PFSK-1 (cell line): ENCODE measurements around the gene TAGLN.

ENCODE experiments used
- FOXP2 ChIP-seq: optimal IDR thresholded peaks from 2 replicates; pipeline ENCODE3; 2011; ENCODE audit warnings: borderline replicate concordance, control low read depth, inconsistent platforms; ENCODE audit not compliant: insufficient read depth; ENCODE audit errors: extremely low read length, extremely low read depth
- POLR2AphosphoS5 ChIP-seq: IDR thresholded peaks from 2 replicates; pipeline ENCODE4 v1.6.1; 2012; ENCODE audit warnings: low read depth, mild to moderate bottlenecking, control low read depth, low read length, moderate library complexity
- SIN3A ChIP-seq: IDR thresholded peaks from 2 replicates; pipeline ENCODE4 v1.6.1; 2012; ENCODE audit warnings: mild to moderate bottlenecking, low read length, moderate library complexity, borderline replicate concordance; ENCODE audit not compliant: insufficient read depth
- TAF1 ChIP-seq: IDR thresholded peaks from 2 replicates; pipeline ENCODE4 v1.6.1; 2012; ENCODE audit warnings: low read length, control low read depth, borderline replicate concordance; ENCODE audit not compliant: insufficient read depth
- TF ChIP-seq, protein P1 (sequence below), 2 experiments: IDR thresholded peaks; 2 replicates each; pipeline versions ENCODE4 v1.6.1 to v1.8.0; 2011 to 2012; ENCODE audit warnings: low read depth in 2 of 2, low read length in 2 of 2, control low read depth in 1 of 2, inconsistent platforms in 1 of 2, mild to moderate bottlenecking in 1 of 2, moderate library complexity in 1 of 2; ENCODE audit not compliant: insufficient read depth in 1 of 2

Gene TAGLN

DNA sequence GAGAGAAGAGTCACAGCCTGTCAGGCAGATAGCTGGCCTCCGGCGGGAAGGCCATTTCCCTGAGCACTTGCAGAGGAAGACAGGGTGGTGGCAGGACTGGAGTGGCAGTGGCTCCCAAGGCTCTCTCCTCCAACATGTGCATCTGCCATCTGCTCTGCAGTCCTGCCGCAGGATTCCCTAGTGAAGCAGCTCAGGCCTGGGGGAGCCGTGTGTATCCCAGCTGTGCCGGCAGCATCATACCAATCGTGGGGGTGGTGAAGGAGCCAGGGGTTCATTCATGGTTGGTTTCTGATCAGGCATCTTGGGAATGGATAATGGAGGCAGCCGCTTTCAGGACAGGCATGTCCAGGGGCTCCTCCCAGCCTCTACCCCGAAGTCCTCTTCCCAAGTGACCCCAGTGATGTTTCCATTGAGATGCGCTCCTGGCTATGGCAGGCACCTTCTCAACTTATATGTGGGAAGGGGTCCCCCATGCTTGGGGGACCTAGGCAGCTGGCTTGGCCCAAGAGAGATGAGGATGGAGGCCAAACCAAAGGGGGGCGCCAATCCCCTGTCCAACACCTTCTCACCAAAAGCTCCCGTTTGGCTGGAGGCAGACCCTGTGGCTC is 6.1 kb downstream of the TAGLN start:
- TF ChIP-seq FOXP2 (no peak), POLR2AphosphoS5 (no peak), SIN3A (no peak), TAF1 (no peak)
- TF ChIP-seq, protein P1, sequence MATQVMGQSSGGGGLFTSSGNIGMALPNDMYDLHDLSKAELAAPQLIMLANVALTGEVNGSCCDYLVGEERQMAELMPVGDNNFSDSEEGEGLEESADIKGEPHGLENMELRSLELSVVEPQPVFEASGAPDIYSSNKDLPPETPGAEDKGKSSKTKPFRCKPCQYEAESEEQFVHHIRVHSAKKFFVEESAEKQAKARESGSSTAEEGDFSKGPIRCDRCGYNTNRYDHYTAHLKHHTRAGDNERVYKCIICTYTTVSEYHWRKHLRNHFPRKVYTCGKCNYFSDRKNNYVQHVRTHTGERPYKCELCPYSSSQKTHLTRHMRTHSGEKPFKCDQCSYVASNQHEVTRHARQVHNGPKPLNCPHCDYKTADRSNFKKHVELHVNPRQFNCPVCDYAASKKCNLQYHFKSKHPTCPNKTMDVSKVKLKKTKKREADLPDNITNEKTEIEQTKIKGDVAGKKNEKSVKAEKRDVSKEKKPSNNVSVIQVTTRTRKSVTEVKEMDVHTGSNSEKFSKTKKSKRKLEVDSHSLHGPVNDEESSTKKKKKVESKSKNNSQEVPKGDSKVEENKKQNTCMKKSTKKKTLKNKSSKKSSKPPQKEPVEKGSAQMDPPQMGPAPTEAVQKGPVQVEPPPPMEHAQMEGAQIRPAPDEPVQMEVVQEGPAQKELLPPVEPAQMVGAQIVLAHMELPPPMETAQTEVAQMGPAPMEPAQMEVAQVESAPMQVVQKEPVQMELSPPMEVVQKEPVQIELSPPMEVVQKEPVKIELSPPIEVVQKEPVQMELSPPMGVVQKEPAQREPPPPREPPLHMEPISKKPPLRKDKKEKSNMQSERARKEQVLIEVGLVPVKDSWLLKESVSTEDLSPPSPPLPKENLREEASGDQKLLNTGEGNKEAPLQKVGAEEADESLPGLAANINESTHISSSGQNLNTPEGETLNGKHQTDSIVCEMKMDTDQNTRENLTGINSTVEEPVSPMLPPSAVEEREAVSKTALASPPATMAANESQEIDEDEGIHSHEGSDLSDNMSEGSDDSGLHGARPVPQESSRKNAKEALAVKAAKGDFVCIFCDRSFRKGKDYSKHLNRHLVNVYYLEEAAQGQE (IDR thresholded peaks at IDR 0.05; ENCODE audit: insufficient read depth in 1 of 2, low read depth in 2 of 2, low read length in 2 of 2): no peak

DNA sequence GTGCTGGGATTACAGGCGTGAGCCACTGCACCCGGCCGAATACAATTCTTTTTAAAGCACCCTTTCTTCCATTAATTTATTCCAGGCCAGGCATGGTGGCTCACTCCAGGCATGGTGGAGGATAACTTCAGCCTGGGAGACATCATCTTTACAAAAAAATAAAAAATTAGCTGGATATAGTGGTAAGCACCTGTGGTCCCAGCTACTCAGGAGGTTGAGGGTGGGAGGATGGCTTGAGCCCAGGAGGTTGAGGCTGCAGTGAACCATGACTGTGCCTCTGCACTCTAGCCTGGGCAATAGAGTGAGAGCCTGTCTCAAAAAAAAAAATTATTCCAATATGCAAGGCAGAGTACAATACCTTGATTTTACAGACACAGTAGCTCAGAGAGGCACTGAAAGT is 11.4 kb downstream of the TAGLN start:
- TF ChIP-seq, protein P1 (IDR thresholded peaks at IDR 0.05; ENCODE audit: insufficient read depth in 1 of 2, low read depth in 2 of 2, low read length in 2 of 2): no peak
- no peak for TF ChIP-seq POLR2AphosphoS5
- TF ChIP-seq TAF1: no peak
- no peak for TF ChIP-seq SIN3A
- no peak for TF ChIP-seq FOXP2

DNA sequence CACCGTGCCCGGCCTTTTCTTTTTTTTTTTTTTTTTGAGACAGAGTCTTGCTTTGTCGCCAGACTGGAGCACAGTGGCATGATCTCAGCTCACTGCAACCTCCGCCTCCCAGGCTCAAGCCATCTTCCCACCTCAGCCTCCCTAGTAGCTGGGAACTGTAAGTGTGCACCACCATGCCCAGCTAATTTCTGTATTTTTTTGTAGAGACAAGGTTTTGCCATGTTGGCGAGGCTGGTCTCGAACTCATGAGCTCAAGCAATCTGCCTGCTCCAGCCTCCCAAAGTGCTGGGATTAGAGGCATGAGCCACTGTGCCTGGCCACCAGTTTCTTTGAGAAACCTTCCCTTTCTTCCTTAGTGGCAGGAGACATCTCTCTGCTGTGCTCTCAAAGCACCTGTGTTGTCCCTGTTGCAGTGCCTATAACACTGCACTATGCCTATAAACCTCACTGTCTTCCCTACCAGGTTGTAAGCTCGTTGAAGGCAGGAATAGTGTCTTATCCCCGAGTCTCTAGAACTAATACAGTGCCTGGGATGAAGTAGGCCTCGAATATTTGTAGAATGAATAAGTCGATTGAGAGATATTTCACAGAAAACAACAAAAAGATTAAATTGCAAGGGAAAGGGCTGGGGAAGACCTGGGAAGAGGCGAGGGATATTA is 13.7 kb downstream of the TAGLN start:
- TF ChIP-seq POLR2AphosphoS5: no peak
- TF ChIP-seq, protein P1 (IDR thresholded peaks at IDR 0.05; ENCODE audit: insufficient read depth in 1 of 2, low read depth in 2 of 2, low read length in 2 of 2): no peak
- TF ChIP-seq SIN3A: no peak
- TF ChIP-seq TAF1: no peak
- no peak for TF ChIP-seq FOXP2

DNA sequence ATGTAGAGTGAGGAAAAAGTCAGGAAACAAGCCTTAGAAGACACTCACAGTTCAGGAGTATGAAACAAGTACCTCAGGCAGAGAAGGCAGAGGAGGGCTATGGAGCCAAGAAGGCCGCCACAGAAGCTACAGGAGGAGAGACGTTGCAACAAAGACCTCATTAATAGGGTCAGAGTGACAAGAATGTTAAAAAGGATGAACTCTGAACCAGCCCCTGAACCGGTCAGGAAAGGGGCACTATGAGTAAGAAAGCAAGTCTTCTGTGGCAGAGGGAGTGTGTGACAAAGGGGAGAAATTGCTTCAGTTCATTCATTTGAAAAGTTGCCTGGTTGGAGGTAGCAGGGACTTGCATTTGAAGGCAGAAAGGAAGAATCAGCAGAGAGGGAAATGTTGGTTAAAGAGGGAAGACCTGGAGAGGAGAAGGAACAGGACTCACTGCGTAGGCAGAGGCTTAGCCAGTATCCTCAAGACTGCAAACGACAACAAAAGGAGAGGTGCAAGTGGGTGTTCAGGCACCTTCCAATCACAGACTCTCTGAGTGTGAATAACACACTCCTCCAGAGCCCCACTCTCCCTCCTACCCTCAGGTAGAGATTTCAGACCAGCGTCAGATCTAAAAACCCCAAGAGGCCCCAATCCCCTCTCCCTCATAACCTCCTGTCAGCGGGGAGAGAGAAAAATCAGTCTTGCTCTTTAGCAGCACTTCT is 15.4 kb downstream of the TAGLN start:
- TF ChIP-seq FOXP2 (no peak), SIN3A (no peak), TAF1 (no peak), POLR2AphosphoS5 (no peak)
- TF ChIP-seq, protein P1 (IDR thresholded peaks at IDR 0.05; ENCODE audit: insufficient read depth in 1 of 2, low read depth in 2 of 2, low read length in 2 of 2): no peak
